H1 (cell line): ENCODE data around the gene LRCH1. TPM values are rescaled to one million over a fixed set of nuclear protein-coding genes. Genes with fewer than 3 reads are reported as not detected.

Source experiments
- CTCF ChIA-PET: fragments of 300-600 bp; sonication (Branson Sonifier 250); formaldehyde crosslinking; loops from one replicate; lab custom pipeline; 2021; ENCODE audit not compliant: partially characterized antibody; lab: Charles Lee
- POLR2A ChIA-PET: fragments of 300-600 bp; sonication (Branson Sonifier 250); formaldehyde crosslinking; loops from one replicate; lab custom pipeline; 2021; ENCODE audit warnings: inconsistent platforms; ENCODE audit not compliant: partially characterized antibody; lab: Charles Lee
- DNase-seq, 2 experiments: peaks; one replicate each; pipeline versions ENCODE4 v3.0.0 to v3.0.0-alpha.2; 2010 to 2022; ENCODE audit warnings: low spot score in 2 of 2, low read depth in 1 of 2, mixed read lengths in 1 of 2
- FAIRE-seq: peaks from 2 replicates; lab custom pipeline; 2011; peaks lifted over from hg19 to GRCh38; lab: Jason Lieb, UNC
- H2AFZ ChIP-seq: 2 replicates; pipeline ENCODE4 v1.8.1; 2012; ENCODE audit warnings: low read length, inconsistent platforms
- H2AK5ac ChIP-seq: 2 replicates; pipeline ENCODE4 v1.6.1; 2013; ENCODE audit warnings: low read depth, low read length
- H2BK120ac ChIP-seq: replicated peaks from 2 replicates; pipeline ENCODE3; 2013; ENCODE audit warnings: low read depth, low read length, inconsistent platforms
- H2BK12ac ChIP-seq: 2 replicates; pipeline ENCODE4 v1.6.1; 2013; ENCODE audit warnings: low read depth, low read length
- H2BK15ac ChIP-seq: 2 replicates; pipeline ENCODE4 v1.6.1; 2013; ENCODE audit warnings: low read length
- H2BK20ac ChIP-seq: 2 replicates; pipeline ENCODE4 v1.6.1; 2013; ENCODE audit warnings: low read length
- H2BK5ac ChIP-seq: 2 replicates; pipeline ENCODE4 v1.6.1; 2013; ENCODE audit warnings: low read depth, low read length
- H3K14ac ChIP-seq: 2 replicates; pipeline ENCODE4 v1.6.1; 2013; ENCODE audit warnings: inconsistent platforms; ENCODE audit not compliant: insufficient read length
- H3K18ac ChIP-seq: 2 replicates; pipeline ENCODE4 v1.6.1; 2013; ENCODE audit warnings: low read length; ENCODE audit errors: extremely low read depth
- H3K23ac ChIP-seq: 2 replicates; pipeline ENCODE4 v1.6.1; 2013; ENCODE audit warnings: inconsistent platforms; ENCODE audit not compliant: insufficient read length
- H3K23me2 ChIP-seq: 2 replicates; pipeline ENCODE4 v1.6.1; 2013; ENCODE audit warnings: low read depth, low read length
- H3K27ac ChIP-seq: 2 replicates; pipeline ENCODE4 v1.6.1; 2011; ENCODE audit warnings: low read depth, low read length, inconsistent platforms
- H3K27me3 ChIP-seq, 4 experiments: replicated peaks in 1 of 4; 1 replicate in 1 of 4; 2 replicates in 3 of 4; pipeline versions ENCODE4 v1.6.1 to v1.8.1; 2011 to 2013; ENCODE audit warnings: low read length in 3 of 4, mild to moderate bottlenecking in 3 of 4, inconsistent platforms in 2 of 4, mixed read lengths in 2 of 4, moderate library complexity in 1 of 4; ENCODE audit not compliant: control insufficient read depth in 3 of 4, insufficient read depth in 3 of 4; ENCODE audit errors: extremely low read depth in 1 of 4
- H3K36me3 ChIP-seq, 4 experiments: 2 replicates each; pipeline versions ENCODE4 v1.6.1 to v1.8.1; 2011 to 2013; ENCODE audit warnings: mild to moderate bottlenecking in 4 of 4, low read length in 3 of 4, moderate library complexity in 2 of 4, control low read depth in 1 of 4, inconsistent platforms in 1 of 4; ENCODE audit not compliant: insufficient read depth in 4 of 4, control insufficient read depth in 2 of 4
- H3K4ac ChIP-seq: replicated peaks from 2 replicates; pipeline ENCODE3; 2013; ENCODE audit warnings: low read length, low read depth, mixed read lengths, inconsistent platforms; ENCODE audit not compliant: insufficient read length
- H3K4me1 ChIP-seq, 4 experiments: replicated peaks in 1 of 4; 1 replicate in 1 of 4; 2 replicates in 3 of 4; pipeline versions ENCODE4 v1.6.1 to v1.8.1; 2011 to 2013; ENCODE audit warnings: low read length in 3 of 4, inconsistent platforms in 2 of 4, mixed read lengths in 1 of 4; ENCODE audit not compliant: insufficient read depth in 4 of 4, control insufficient read depth in 3 of 4
- H3K4me2 ChIP-seq, 2 experiments: 2 replicates each; pipeline versions ENCODE4 v1.6.1 to v1.8.1; 2011 to 2013; ENCODE audit warnings: low read depth in 2 of 2, low read length in 2 of 2, control low read depth in 1 of 2, inconsistent platforms in 1 of 2, mild to moderate bottlenecking in 1 of 2; ENCODE audit not compliant: insufficient read depth in 1 of 2
- H3K4me3 ChIP-seq, 4 experiments: fragments of 200-600, 300-600 bp in 1 of 4; sonication (generic), shearing (Covaris generic), sonication (Bioruptor Twin) in 1 of 4; 2 replicates each; pipeline versions ENCODE4 v1.5.1 to v1.8.1; 2011 to 2016; ENCODE audit warnings: low read length in 4 of 4, low read depth in 3 of 4, control low read depth in 2 of 4, inconsistent platforms in 2 of 4, mild to moderate bottlenecking in 2 of 4, mixed read lengths in 1 of 4, moderate library complexity in 1 of 4; ENCODE audit not compliant: insufficient read depth in 2 of 4; ENCODE audit errors: extremely low read depth in 1 of 4
- H3K56ac ChIP-seq: replicated peaks from 2 replicates; pipeline ENCODE3; 2013; ENCODE audit warnings: low read depth, mild to moderate bottlenecking, mixed read lengths, low read length, inconsistent platforms; ENCODE audit not compliant: insufficient read length
- H3K79me1 ChIP-seq: 2 replicates; pipeline ENCODE4 v1.6.1; 2013; ENCODE audit warnings: low read depth, low read length, control low read depth
- H3K79me2 ChIP-seq, 2 experiments: 2 replicates each; pipeline versions ENCODE4 v1.6.1 to v1.8.1; 2012 to 2013; ENCODE audit warnings: low read length in 2 of 2, mild to moderate bottlenecking in 2 of 2, inconsistent platforms in 1 of 2; ENCODE audit not compliant: insufficient read depth in 2 of 2, control insufficient read depth in 1 of 2
- H3K9ac ChIP-seq, 4 experiments: replicated peaks in 1 of 4; 1 replicate in 1 of 4; 2 replicates in 3 of 4; pipeline versions ENCODE4 v1.6.1 to v1.8.1; 2011 to 2013; ENCODE audit warnings: low read depth in 3 of 4, low read length in 3 of 4, control low read depth in 2 of 4, mild to moderate bottlenecking in 2 of 4, moderate library complexity in 2 of 4, inconsistent platforms in 1 of 4; ENCODE audit errors: extremely low read depth in 1 of 4
- H3K9me3 ChIP-seq, 2 experiments: 2 replicates each; pipeline versions ENCODE4 v1.6.1 to v1.8.1; 2012 to 2013; ENCODE audit warnings: mild to moderate bottlenecking in 2 of 2, moderate library complexity in 2 of 2, control low read depth in 1 of 2, inconsistent platforms in 1 of 2, low read depth in 1 of 2, low read length in 1 of 2, mixed read lengths in 1 of 2; ENCODE audit not compliant: insufficient read depth in 2 of 2
- H4K20me1 ChIP-seq, 2 experiments: replicated peaks in 1 of 2; 2 replicates each; pipeline versions ENCODE3 to v1.8.1; 2011 to 2013; ENCODE audit warnings: inconsistent platforms in 2 of 2, low read length in 2 of 2, mild to moderate bottlenecking in 1 of 2; ENCODE audit not compliant: insufficient read depth in 2 of 2, control insufficient read depth in 1 of 2
- H4K5ac ChIP-seq: 2 replicates; pipeline ENCODE4 v1.6.1; 2013; ENCODE audit warnings: low read length, low read depth, mixed read lengths, inconsistent platforms; ENCODE audit not compliant: insufficient read length
- H4K8ac ChIP-seq: 2 replicates; pipeline ENCODE4 v1.8.0; 2013; ENCODE audit warnings: mild to moderate bottlenecking, moderate library complexity, low read length, inconsistent platforms; ENCODE audit not compliant: insufficient read depth; ENCODE audit errors: extremely low read depth
- H4K91ac ChIP-seq: replicated peaks from 2 replicates; pipeline ENCODE3; 2013; ENCODE audit warnings: low read length, mixed read lengths, inconsistent platforms; ENCODE audit not compliant: insufficient read length
- JUN ChIP-seq: IDR thresholded peaks from 2 replicates; pipeline ENCODE4 v1.6.1; 2011; ENCODE audit warnings: low read depth, mild to moderate bottlenecking, improper control_type of control experiment, low read length
- KDM4A ChIP-seq: IDR thresholded peaks from one replicate; pipeline ENCODE4 v1.7.1; 2012; ENCODE audit warnings: low read depth, mild to moderate bottlenecking, moderate library complexity, low read length, inconsistent platforms; ENCODE audit not compliant: severe bottlenecking
- RAD21 ChIP-seq, 2 experiments: IDR thresholded peaks in 1 of 2; conservative IDR thresholded peaks in 1 of 2; 2 replicates each; pipeline ENCODE4 v1.6.1; 2011; ENCODE audit warnings: low read depth in 2 of 2, low read length in 2 of 2, improper control_type of control experiment in 1 of 2, inconsistent platforms in 1 of 2, mild to moderate bottlenecking in 1 of 2, moderate library complexity in 1 of 2
- SP4 ChIP-seq: IDR thresholded peaks from 2 replicates; pipeline ENCODE4 v1.6.1; 2012; ENCODE audit warnings: low read length, inconsistent platforms
- YY1 ChIP-seq: IDR thresholded peaks from 2 replicates; pipeline ENCODE4 v1.6.1; 2011; ENCODE audit warnings: low read depth, mild to moderate bottlenecking, low read length
- WGBS, 2 experiments: shearing (Covaris generic) in 1 of 2; methylation state at CpG; one replicate each; pipeline versions ENCODE4 v1.1.6 to v1.1.7; 2013 to 2015; ENCODE audit warnings: low lambda C conversion rate in 2 of 2, mixed read lengths in 2 of 2, inconsistent platforms in 1 of 2, low coverage in 1 of 2, missing lambda C conversion rate in 1 of 2; ENCODE audit not compliant: insufficient replicate concordance in 2 of 2, insufficient coverage in 1 of 2, insufficient read length in 1 of 2; ENCODE audit errors: extremely low coverage in 1 of 2, missing lambda C conversion rate in 1 of 2; 5-methylcytosine and 5-hydroxymethylcytosine counted together
- polyA plus RNA-seq, 7 experiments: library from polyadenylated mRNA; depleted of rRNA in 3 of 7; stranded (reverse) in 5 of 7; unstranded in 2 of 7; fragments of >200 nt in 5 of 7; fragments of 200-250 nt in 2 of 7; gene quantifications; 1 replicate in 5 of 7; 2 replicates in 1 of 7; 4 replicates in 1 of 7; pipeline versions ENCODE4 v1.2.1 to v1.2.3, GENCODE V29; 2011 to 2013; ENCODE audit warnings: missing spikeins in 2 of 7, mixed read lengths in 2 of 7
- total RNA-seq: library from RNA; stranded (reverse); fragmentation: NEBNext Ultra II Directional; extraction: Animal tissue kit (Norgen Biotek cat#: 25700); gene quantifications from 2 replicates; pipeline ENCODE4 v1.2.1, GENCODE V29; 2021

LRCH1 gene
- total and polyA plus RNA-seq, 2 of the 8 experiments (the other 6 are each of a cell fraction or from before 2014, with no cell fraction given) = 3.0 to 10.1 TPM

DNA sequence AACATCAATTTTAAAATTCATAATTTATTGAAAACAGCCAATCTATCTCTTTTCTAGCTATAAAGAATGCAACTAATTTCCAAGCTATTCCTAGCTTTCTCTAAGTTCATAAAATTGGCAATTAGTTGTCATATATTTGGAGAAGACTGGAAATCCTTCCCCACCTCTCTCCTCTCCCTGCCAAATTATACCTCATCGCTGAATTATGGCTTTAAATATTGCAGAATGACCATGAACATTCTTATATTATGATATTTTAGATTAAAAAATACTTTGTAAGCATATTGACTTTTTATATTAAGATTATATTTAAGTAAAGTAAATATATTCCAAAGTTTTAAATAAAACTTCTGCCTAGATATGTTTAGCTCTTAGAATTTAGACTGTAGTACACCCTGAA is 185.8 kb downstream of the LRCH1 start:
- no peaks in the 10 kb centered on the region for H3K9me3 ChIP-seq
- no peak overlapping the region for H4K91ac ChIP-seq
- no peak overlapping the region for H3K27ac ChIP-seq
- no peaks in the 10 kb centered on the region; a peak in 1 of 8 replicates for H3K36me3 ChIP-seq
- no peak overlapping the region for H2AK5ac ChIP-seq
- peaks cover 0 to 2% of the 10 kb centered on the region in 2 experiments for H4K20me1 ChIP-seq
- ChIA-PET POLR2A (no interaction called here), CTCF (interaction anchor here (0.8 kb wide), 1 partner anchor 26 kb away, joined by 3 read pairs; no protein-coding TSS in a partner anchor)
- TF ChIP-seq YY1 (no peak), SP4 (no peak), JUN (no peak), KDM4A (no peak), RAD21 (IDR thresholded peaks at IDR 0.05 in 1 of 2, conservative IDR thresholded peaks at IDR 0.05 in 1 of 2; ENCODE audit: low read depth in 2 of 2, low read length in 2 of 2) (no peak)
- no peaks in the 10 kb centered on the region; the same call in 1 of the 2 replicates for H3K23me2 ChIP-seq
- no peak overlapping the region for H3K4me2 ChIP-seq
- H3K18ac ChIP-seq = no peak overlapping the region
- H3K56ac ChIP-seq = no peak overlapping the region
- H3K79me2 ChIP-seq = no peaks in the 10 kb centered on the region
- no peak overlapping the region for H3K14ac ChIP-seq
- H2BK20ac ChIP-seq = no peak overlapping the region
- H2BK5ac ChIP-seq = no peak overlapping the region
- no peak overlapping the region for H3K9ac ChIP-seq
- H3K4me1 ChIP-seq = no peaks in the 10 kb centered on the region
- FAIRE-seq = no peak
- no peak overlapping the region for H3K4ac ChIP-seq
- H3K79me1 ChIP-seq = no peaks in the 10 kb centered on the region
- H2BK15ac ChIP-seq = no peak overlapping the region
- H3K27me3 ChIP-seq = no peaks in the 10 kb centered on the region
- no peak overlapping the region for H2BK120ac ChIP-seq
- no peak overlapping the region for H4K8ac ChIP-seq
- no peak overlapping the region for H2AFZ ChIP-seq
- DNase-seq = no peak
- WGBS, 2 experiments = 96% methylated on average over 1 of the region's 1 CpG; no CpG with 5 or more reads in 1 of the 2 experiments
- H3K4me3 ChIP-seq = no peak overlapping the region
- H4K5ac ChIP-seq = no peak overlapping the region
- H3K23ac ChIP-seq = no peak overlapping the region
- H2BK12ac ChIP-seq = no peak overlapping the region
